ENCODE measurements around the gene MAP7D2.
"Not testable (repeated sequence)": the region's sequence is repeated elsewhere in the genome, so short reads cannot be mapped to it uniquely, and the experiment has no call there.

The MAP7D2 gene

DNA sequence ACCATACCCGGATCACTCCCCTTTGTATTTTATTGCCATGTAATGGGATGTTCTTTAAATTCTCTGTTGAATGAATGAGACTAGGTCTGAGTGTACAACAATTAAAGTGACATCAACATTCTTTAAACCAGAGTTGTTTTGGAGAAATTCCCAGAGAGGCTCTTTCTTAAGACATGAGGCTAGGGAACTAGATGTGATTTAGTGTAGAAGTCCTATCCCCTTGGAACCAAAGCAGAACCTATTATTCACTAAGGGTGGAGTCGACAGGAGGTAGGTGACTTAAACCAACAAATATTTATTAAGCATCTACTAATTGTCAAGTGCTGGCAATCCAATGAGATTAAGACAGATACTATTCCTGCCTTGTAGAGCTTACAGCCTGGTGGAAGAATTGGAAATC lies 23.3 kb upstream of the MAP7D2 start:
- peak overlapping the region; percentile 74 for H3K4me3 ChIP-seq (ENCODE audit: low read depth, low read length)
- H3K36me3 ChIP-seq (ENCODE audit: control insufficient read depth, insufficient read depth, low read length): peaks cover 17% of the 10 kb centered on the region
- H3K4me1 ChIP-seq (ENCODE audit: control insufficient read depth, insufficient read depth, low read length): no peaks in the 10 kb centered on the region
- H3K9ac ChIP-seq (ENCODE audit: low read depth, low read length): no peak overlapping the region
- H3K9me3 ChIP-seq (ENCODE audit: control insufficient read depth, insufficient read depth, low read length): no peaks in the 10 kb centered on the region
- no peaks in the 10 kb centered on the region for H3K27me3 ChIP-seq (ENCODE audit: control insufficient read depth, insufficient read depth, low read length)

GRCh38 chrX:20135944-20136343 lies 19.2 kb upstream of the MAP7D2 start:
- no peak overlapping the region for H3K9ac ChIP-seq (ENCODE audit: low read depth, low read length)
- no peaks in the 10 kb centered on the region for H3K27me3 ChIP-seq (ENCODE audit: control insufficient read depth, insufficient read depth, low read length)
- H3K4me3 ChIP-seq (ENCODE audit: low read depth, low read length): no peak overlapping the region
- H3K36me3 ChIP-seq (ENCODE audit: control insufficient read depth, insufficient read depth, low read length): peaks cover 14% of the 10 kb centered on the region
- no peaks in the 10 kb centered on the region for H3K9me3 ChIP-seq (ENCODE audit: control insufficient read depth, insufficient read depth, low read length)
- H3K4me1 ChIP-seq (ENCODE audit: control insufficient read depth, insufficient read depth, low read length): no peaks in the 10 kb centered on the region

GRCh38 chrX:20132666-20133065 lies 16.0 kb upstream of the MAP7D2 start:
- H3K9ac ChIP-seq (ENCODE audit: low read depth, low read length): no peak overlapping the region
- H3K36me3 ChIP-seq (ENCODE audit: control insufficient read depth, insufficient read depth, low read length): peaks cover 14% of the 10 kb centered on the region
- H3K9me3 ChIP-seq (ENCODE audit: control insufficient read depth, insufficient read depth, low read length): no peaks in the 10 kb centered on the region
- H3K4me1 ChIP-seq (ENCODE audit: control insufficient read depth, insufficient read depth, low read length): no peaks in the 10 kb centered on the region
- no peaks in the 10 kb centered on the region for H3K27me3 ChIP-seq (ENCODE audit: control insufficient read depth, insufficient read depth, low read length)
- no peak overlapping the region for H3K4me3 ChIP-seq (ENCODE audit: low read depth, low read length)

- Histone ChIP-seq H3K9me3 (ENCODE audit: control insufficient read depth, insufficient read depth, low read length) (no peaks in the 10 kb centered on the region), H3K4me1 (ENCODE audit: control insufficient read depth, insufficient read depth, low read length) (no peaks in the 10 kb centered on the region), H3K36me3 (ENCODE audit: control insufficient read depth, insufficient read depth, low read length) (peaks cover 3% of the 10 kb centered on the region), H3K27me3 (ENCODE audit: control insufficient read depth, insufficient read depth, low read length) (no peaks in the 10 kb centered on the region), H3K9ac (ENCODE audit: low read depth, low read length) (no peak overlapping the region), H3K4me3 (ENCODE audit: low read depth, low read length) (no peak overlapping the region)
These were observed 13.7 kb upstream of the MAP7D2 start for GRCh38 chrX:20130357-20130756.

GRCh38 chrX:20129547-20129946 lies 12.8 kb upstream of the MAP7D2 start:
- Histone ChIP-seq H3K36me3 (ENCODE audit: control insufficient read depth, insufficient read depth, low read length) (peaks cover 3% of the 10 kb centered on the region), H3K9me3 (ENCODE audit: control insufficient read depth, insufficient read depth, low read length) (no peaks in the 10 kb centered on the region), H3K4me3 (ENCODE audit: low read depth, low read length) (no peak overlapping the region), H3K4me1 (ENCODE audit: control insufficient read depth, insufficient read depth, low read length) (no peaks in the 10 kb centered on the region), H3K27me3 (ENCODE audit: control insufficient read depth, insufficient read depth, low read length) (no peaks in the 10 kb centered on the region), H3K9ac (ENCODE audit: low read depth, low read length) (no peak overlapping the region)

DNA sequence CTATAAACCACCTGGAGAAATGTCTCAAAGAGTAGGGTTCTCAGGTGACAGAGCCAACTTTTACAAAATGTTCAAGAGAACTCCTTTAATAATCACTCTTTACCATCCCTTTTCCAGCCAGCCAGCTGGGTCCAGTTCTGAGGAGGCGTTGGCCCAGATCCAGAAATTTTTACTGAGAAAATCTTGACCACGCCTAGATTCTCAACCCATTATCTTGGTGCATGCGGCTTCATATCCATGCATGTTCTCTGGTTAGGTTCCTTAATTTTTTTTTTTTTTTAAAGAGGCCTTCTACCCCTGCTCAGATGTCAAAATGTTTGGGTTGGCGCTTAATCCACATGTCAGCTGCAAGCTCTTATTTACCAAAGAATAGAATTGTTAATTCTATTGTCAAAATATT lies 12.0 kb upstream of the MAP7D2 start:
- H3K27me3 ChIP-seq (ENCODE audit: control insufficient read depth, insufficient read depth, low read length): no peaks in the 10 kb centered on the region
- H3K9ac ChIP-seq (ENCODE audit: low read depth, low read length): no peak overlapping the region
- H3K4me3 ChIP-seq (ENCODE audit: low read depth, low read length): no peak overlapping the region
- H3K9me3 ChIP-seq (ENCODE audit: control insufficient read depth, insufficient read depth, low read length): no peaks in the 10 kb centered on the region
- H3K4me1 ChIP-seq (ENCODE audit: control insufficient read depth, insufficient read depth, low read length): no peaks in the 10 kb centered on the region
- peaks cover 3% of the 10 kb centered on the region for H3K36me3 ChIP-seq (ENCODE audit: control insufficient read depth, insufficient read depth, low read length)

DNA sequence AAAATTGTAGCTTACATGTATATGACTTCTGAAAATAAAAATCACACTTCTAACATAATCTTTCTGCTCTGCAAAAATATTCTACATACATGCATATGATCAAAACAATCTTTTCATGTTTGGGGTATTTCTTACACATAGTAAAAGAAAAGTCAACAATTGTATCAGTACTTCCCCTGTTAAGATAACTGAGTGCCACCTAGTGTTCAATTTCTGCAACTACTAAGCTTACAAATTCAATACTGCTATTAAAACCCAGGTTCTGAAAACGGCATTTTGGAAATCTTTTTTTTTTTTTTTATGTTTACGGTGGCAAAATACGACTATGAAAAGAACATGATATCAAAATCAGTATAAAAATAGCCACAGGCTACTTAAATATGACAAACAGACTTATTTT lies 10.7 kb upstream of the MAP7D2 start:
- H3K9me3 ChIP-seq (ENCODE audit: control insufficient read depth, insufficient read depth, low read length); H3K27me3 ChIP-seq (ENCODE audit: control insufficient read depth, insufficient read depth, low read length); H3K36me3 ChIP-seq (ENCODE audit: control insufficient read depth, insufficient read depth, low read length); H3K9ac ChIP-seq (ENCODE audit: low read depth, low read length); H3K4me3 ChIP-seq (ENCODE audit: low read depth, low read length); H3K4me1 ChIP-seq (ENCODE audit: control insufficient read depth, insufficient read depth, low read length): not testable (repeated sequence)

GRCh38 chrX:20126833-20127232 lies 10.1 kb upstream of the MAP7D2 start:
- not testable (repeated sequence) for H3K36me3 ChIP-seq (ENCODE audit: control insufficient read depth, insufficient read depth, low read length); H3K4me1 ChIP-seq (ENCODE audit: control insufficient read depth, insufficient read depth, low read length); H3K9me3 ChIP-seq (ENCODE audit: control insufficient read depth, insufficient read depth, low read length); H3K27me3 ChIP-seq (ENCODE audit: control insufficient read depth, insufficient read depth, low read length); H3K4me3 ChIP-seq (ENCODE audit: low read depth, low read length); H3K9ac ChIP-seq (ENCODE audit: low read depth, low read length)

DNA sequence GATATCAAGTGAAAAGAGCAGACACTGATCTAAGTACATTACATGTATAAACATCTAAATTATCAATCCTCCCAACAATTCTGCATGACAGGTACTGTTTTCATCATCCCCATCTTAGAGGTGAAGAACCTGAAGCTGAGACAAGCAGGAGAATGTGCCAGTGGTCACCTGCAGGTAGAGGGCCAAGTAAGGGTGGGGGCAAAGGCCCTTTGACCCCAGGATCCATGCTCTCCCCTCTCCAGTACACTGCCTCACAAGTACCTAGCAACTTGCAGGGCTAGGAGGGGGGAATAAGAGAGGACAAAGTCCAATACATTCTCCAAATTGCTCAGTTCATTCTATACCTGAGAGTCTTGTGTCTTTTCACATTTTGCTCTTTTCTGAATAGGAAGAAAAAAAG lies 8.3 kb upstream of the MAP7D2 start:
- Histone ChIP-seq H3K4me3 (ENCODE audit: low read depth, low read length) (no peak overlapping the region), H3K27me3 (ENCODE audit: control insufficient read depth, insufficient read depth, low read length) (no peaks in the 10 kb centered on the region), H3K9ac (ENCODE audit: low read depth, low read length) (no peak overlapping the region)

GRCh38 chrX:20118065-20118824 lies 1.5 kb upstream of the MAP7D2 start:
- Histone ChIP-seq H3K4me3 (ENCODE audit: low read depth, low read length) (no peak overlapping the region), H3K27me3 (ENCODE audit: control insufficient read depth, insufficient read depth, low read length) (peaks cover 16% of the 10 kb centered on the region), H3K36me3 (ENCODE audit: control insufficient read depth, insufficient read depth, low read length) (no peaks in the 10 kb centered on the region), H3K4me1 (ENCODE audit: control insufficient read depth, insufficient read depth, low read length) (no peaks in the 10 kb centered on the region), H3K9me3 (ENCODE audit: control insufficient read depth, insufficient read depth, low read length) (no peaks in the 10 kb centered on the region), H3K9ac (ENCODE audit: low read depth, low read length) (no peak overlapping the region)

More for the DNA sequence above, 8.3 kb upstream of the MAP7D2 start:
- no peaks in the 10 kb centered on the region for H3K36me3 ChIP-seq (ENCODE audit: control insufficient read depth, insufficient read depth, low read length)
- H3K4me1 ChIP-seq (ENCODE audit: control insufficient read depth, insufficient read depth, low read length): no peaks in the 10 kb centered on the region
- H3K9me3 ChIP-seq (ENCODE audit: control insufficient read depth, insufficient read depth, low read length): no peaks in the 10 kb centered on the region

DNA sequence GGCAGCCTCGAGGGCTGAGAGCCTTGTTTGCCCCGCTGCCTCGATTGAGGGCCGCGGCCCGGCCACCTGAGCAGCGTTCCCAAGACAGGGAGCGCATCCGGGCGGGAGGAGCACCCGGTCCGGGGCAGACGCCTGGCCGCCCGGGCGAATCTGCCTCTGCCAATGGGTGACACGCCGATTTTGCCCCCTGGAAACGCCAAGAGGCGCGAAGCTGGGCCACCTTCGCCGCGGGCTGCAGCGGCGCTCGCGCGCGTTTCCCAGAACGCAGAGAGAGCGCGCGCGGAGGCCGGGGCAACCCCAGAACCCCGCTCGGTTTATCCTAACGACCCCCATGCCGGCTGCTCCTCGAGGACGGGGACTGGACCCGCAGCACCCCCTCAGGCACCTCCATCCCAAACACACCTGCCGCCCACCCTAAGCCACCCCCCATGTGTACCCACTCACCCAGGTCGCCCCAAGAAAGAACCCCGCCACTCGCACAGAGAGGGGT lies 575 bp downstream of the MAP7D2 start:
- Histone ChIP-seq H3K9ac (ENCODE audit: low read depth, low read length) (no peak overlapping the region), H3K9me3 (ENCODE audit: control insufficient read depth, insufficient read depth, low read length) (no peaks in the 10 kb centered on the region), H3K36me3 (ENCODE audit: control insufficient read depth, insufficient read depth, low read length) (no peaks in the 10 kb centered on the region), H3K4me1 (ENCODE audit: control insufficient read depth, insufficient read depth, low read length) (no peaks in the 10 kb centered on the region), H3K4me3 (ENCODE audit: low read depth, low read length) (peak overlapping the region; percentile 39), H3K27me3 (ENCODE audit: control insufficient read depth, insufficient read depth, low read length) (peaks cover 16% of the 10 kb centered on the region)

GRCh38 chrX:20112022-20112774 lies 4.5 kb downstream of the MAP7D2 start:
- Histone ChIP-seq H3K9ac (ENCODE audit: low read depth, low read length) (no peak overlapping the region), H3K4me3 (ENCODE audit: low read depth, low read length) (no peak overlapping the region), H3K27me3 (ENCODE audit: control insufficient read depth, insufficient read depth, low read length) (peaks cover 12% of the 10 kb centered on the region), H3K9me3 (ENCODE audit: control insufficient read depth, insufficient read depth, low read length) (no peaks in the 10 kb centered on the region), H3K4me1 (ENCODE audit: control insufficient read depth, insufficient read depth, low read length) (no peaks in the 10 kb centered on the region), H3K36me3 (ENCODE audit: control insufficient read depth, insufficient read depth, low read length) (no peaks in the 10 kb centered on the region)

All from iPS-15b (cell line).